MM.1S (cell line): ENCODE measurements around the gene PRKCB.

Source experiments
- EZH2 ChIP-seq: fragments of 300-600 bp; sonication (generic); optimal IDR thresholded peaks from 2 replicates; pipeline ENCODE3; 2017; ENCODE audit warnings: low read depth, mild to moderate bottlenecking, antibody characterized with exemption, low read length, mixed read lengths
- EZH2phosphoT487 ChIP-seq: fragments of 300-600 bp; sonication (generic); IDR thresholded peaks from 2 replicates; pipeline ENCODE4 v1.6.1; 2018; ENCODE audit warnings: antibody characterized with exemption, low read length
- TF ChIP-seq, protein P1 (sequence below): fragments of 300-600 bp; sonication (generic); IDR thresholded peaks from 2 replicates; pipeline ENCODE4 v1.5.1; 2016; ENCODE audit warnings: antibody characterized with exemption, low read length, mixed read lengths

DNA sequence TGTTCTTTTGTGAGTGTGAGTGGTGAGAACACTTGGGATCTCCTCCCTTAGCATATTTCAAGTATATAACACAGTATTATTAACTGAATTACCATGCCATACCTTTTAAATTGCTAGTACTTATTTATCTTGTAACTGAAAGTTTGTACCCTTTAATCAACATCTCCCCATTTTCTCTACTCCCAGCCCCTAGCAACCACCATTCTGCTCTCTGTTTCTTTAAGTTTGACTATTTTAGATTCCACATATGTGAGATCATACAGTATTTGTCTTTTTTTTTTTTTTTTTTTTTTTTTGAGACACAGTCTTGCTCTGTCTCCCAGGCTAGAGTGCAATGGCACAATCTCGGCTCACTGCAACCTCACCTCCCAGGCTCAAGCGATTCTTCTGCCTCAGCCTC is 302.8 kb downstream of the PRKCB start:
- TF ChIP-seq, protein P1, sequence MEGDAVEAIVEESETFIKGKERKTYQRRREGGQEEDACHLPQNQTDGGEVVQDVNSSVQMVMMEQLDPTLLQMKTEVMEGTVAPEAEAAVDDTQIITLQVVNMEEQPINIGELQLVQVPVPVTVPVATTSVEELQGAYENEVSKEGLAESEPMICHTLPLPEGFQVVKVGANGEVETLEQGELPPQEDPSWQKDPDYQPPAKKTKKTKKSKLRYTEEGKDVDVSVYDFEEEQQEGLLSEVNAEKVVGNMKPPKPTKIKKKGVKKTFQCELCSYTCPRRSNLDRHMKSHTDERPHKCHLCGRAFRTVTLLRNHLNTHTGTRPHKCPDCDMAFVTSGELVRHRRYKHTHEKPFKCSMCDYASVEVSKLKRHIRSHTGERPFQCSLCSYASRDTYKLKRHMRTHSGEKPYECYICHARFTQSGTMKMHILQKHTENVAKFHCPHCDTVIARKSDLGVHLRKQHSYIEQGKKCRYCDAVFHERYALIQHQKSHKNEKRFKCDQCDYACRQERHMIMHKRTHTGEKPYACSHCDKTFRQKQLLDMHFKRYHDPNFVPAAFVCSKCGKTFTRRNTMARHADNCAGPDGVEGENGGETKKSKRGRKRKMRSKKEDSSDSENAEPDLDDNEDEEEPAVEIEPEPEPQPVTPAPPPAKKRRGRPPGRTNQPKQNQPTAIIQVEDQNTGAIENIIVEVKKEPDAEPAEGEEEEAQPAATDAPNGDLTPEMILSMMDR: no peak
- TF ChIP-seq EZH2phosphoT487 (no peak), EZH2 (no peak)
